ENCODE results near the gene FAM13B. TPM values are rescaled to one million over a fixed set of nuclear protein-coding genes. Genes with fewer than 3 reads are reported as not detected.

Gene FAM13B
- total RNA-seq, 1 donor from 2014 or later: 84.1 TPM

- TF ChIP-seq, protein P1, sequence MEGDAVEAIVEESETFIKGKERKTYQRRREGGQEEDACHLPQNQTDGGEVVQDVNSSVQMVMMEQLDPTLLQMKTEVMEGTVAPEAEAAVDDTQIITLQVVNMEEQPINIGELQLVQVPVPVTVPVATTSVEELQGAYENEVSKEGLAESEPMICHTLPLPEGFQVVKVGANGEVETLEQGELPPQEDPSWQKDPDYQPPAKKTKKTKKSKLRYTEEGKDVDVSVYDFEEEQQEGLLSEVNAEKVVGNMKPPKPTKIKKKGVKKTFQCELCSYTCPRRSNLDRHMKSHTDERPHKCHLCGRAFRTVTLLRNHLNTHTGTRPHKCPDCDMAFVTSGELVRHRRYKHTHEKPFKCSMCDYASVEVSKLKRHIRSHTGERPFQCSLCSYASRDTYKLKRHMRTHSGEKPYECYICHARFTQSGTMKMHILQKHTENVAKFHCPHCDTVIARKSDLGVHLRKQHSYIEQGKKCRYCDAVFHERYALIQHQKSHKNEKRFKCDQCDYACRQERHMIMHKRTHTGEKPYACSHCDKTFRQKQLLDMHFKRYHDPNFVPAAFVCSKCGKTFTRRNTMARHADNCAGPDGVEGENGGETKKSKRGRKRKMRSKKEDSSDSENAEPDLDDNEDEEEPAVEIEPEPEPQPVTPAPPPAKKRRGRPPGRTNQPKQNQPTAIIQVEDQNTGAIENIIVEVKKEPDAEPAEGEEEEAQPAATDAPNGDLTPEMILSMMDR (IDR thresholded peaks at IDR 0.05): no peak
- ATAC-seq (ENCODE audit: low read depth) (no peak), DNase-seq (no peak)
- Mint-ChIP-seq H3K36me3 (ENCODE audit: low read depth) (peaks cover 76% of the 10 kb centered on the region), H3K4me1 (no peaks in the 10 kb centered on the region), H3K9me3 (no peaks in the 10 kb centered on the region), H3K27ac (no peak overlapping the region), H3K4me3 (no peak overlapping the region), H3K27me3 (no peaks in the 10 kb centered on the region)
- intact Hi-C loops (cut with micrococcal nuclease): no loop called here
- ChIA-PET POLR2A (interaction anchor here (0.6 to 0.7 kb wide), 3 partner anchors 16 to 27 kb away, joined by 4 to 8 read pairs (median 5); no protein-coding TSS in a partner anchor), CTCF (interaction anchor here (1.6 kb wide), 1 partner anchor 24 kb away, joined by 3 read pairs; no protein-coding TSS in a partner anchor)
Measured at GRCh38 chr5:138011991-138012390, 20.9 kb downstream of the FAM13B start.

- CTCF ChIA-PET: interaction anchor here (0.6 kb wide), 1 partner anchor 63 kb away, joined by 3 read pairs; no protein-coding TSS in a partner anchor
- ATAC-seq (ENCODE audit: low read depth) (no peak), DNase-seq (no peak)
- Mint-ChIP-seq H3K9me3 (peaks cover 14% of the 10 kb centered on the region), H3K4me1 (peaks cover 37% of the 10 kb centered on the region), H3K27me3 (no peaks in the 10 kb centered on the region), H3K4me3 (no peak overlapping the region), H3K27ac (no peak overlapping the region), H3K36me3 (ENCODE audit: low read depth) (peaks cover 69% of the 10 kb centered on the region)
- TF ChIP-seq, protein P1 (IDR thresholded peaks at IDR 0.05): no peak
- intact Hi-C loops (cut with micrococcal nuclease): no loop called here
- POLR2A ChIA-PET: no interaction called here
Measured at GRCh38 chr5:138000102-138000723, 32.7 kb downstream of the FAM13B start.

DNA sequence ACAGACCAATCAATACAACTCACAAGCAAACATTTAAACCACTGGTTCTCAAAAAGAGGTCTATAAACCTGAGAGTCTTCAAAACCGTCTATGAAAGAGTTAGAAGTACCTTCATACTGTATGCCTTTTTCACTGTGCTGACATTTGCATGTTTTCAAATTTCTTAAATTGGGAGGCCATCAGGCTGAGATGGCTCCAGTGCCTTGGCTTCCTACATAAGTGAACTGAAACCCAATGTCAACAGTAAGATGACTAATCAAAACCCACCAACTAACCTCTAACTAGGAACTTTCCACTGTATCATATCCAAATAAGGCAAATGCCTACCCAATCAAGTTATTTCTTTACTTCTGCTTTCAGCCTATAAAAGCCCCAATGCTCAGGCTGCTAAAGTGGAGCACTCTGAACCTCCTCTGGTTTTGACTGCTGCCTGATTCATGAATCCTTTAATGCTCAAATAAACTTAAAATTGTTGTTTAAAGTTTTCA lies 35.1 kb downstream of the FAM13B start:
- ChIA-PET POLR2A (interaction anchor here (0.7 kb wide), 1 partner anchor 31 kb away, joined by 3 read pairs; no protein-coding TSS in a partner anchor), CTCF (interaction anchor here (2.2 kb wide), 1 partner anchor 219 kb away, joined by 10 read pairs; no protein-coding TSS in a partner anchor)
- H3K4me1 Mint-ChIP-seq: peaks cover 45% of the 10 kb centered on the region
- peak overlapping the region; percentile 78 for H3K27ac Mint-ChIP-seq
- intact Hi-C loops (cut with micrococcal nuclease): loop anchor here (2.0 to 5.0 kb wide), 2 partner anchors 31 to 35 kb away; no protein-coding TSS in a partner anchor
- H3K36me3 Mint-ChIP-seq (ENCODE audit: low read depth): peaks cover 59% of the 10 kb centered on the region
- H3K9me3 Mint-ChIP-seq: peaks cover 14% of the 10 kb centered on the region
- ATAC-seq (ENCODE audit: low read depth) (peak; percentile 84), DNase-seq (no peak)
- H3K4me3 Mint-ChIP-seq: peak overlapping the region; percentile 32
- H3K27me3 Mint-ChIP-seq: no peaks in the 10 kb centered on the region
- TF ChIP-seq, protein P1 (IDR thresholded peaks at IDR 0.05): no peak

DNA sequence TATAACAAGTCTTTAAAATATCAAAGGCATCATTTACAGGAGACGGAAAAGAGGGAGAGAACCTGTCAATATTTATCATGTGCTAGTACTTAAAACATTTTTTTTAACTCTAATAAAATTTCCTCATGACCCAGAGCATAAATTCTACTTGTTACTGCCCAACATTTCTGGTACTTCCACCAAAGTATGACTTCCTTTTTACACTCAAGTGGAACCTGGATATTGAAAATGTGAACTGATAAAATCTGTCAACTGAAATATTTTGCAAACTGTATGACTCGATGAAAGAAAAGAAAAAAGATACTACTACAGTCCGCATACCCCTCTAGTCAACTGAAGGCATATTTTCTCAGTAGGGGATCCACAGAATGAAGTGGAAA lies 37.1 kb downstream of the FAM13B start:
- TF ChIP-seq, protein P1 (IDR thresholded peaks at IDR 0.05): no peak
- intact Hi-C loops (cut with micrococcal nuclease): loop anchor here (2.0 to 5.0 kb wide), 2 partner anchors 33 kb away; no protein-coding TSS in a partner anchor
- peaks cover 57% of the 10 kb centered on the region for H3K36me3 Mint-ChIP-seq (ENCODE audit: low read depth)
- no peak for DNase-seq
- H3K4me1 Mint-ChIP-seq: peaks cover 42% of the 10 kb centered on the region
- ATAC-seq (ENCODE audit: low read depth): no peak
- no peaks in the 10 kb centered on the region for H3K27me3 Mint-ChIP-seq
- H3K4me3 Mint-ChIP-seq: no peak overlapping the region
- ChIA-PET POLR2A (no interaction called here), CTCF (interaction anchor here (1.1 to 2.2 kb wide), 2 partner anchors 138 to 217 kb away, joined by 3 to 7 read pairs; no protein-coding TSS in a partner anchor)
- H3K27ac Mint-ChIP-seq: peak overlapping the region; percentile 16
- peaks cover 14% of the 10 kb centered on the region for H3K9me3 Mint-ChIP-seq

DNA sequence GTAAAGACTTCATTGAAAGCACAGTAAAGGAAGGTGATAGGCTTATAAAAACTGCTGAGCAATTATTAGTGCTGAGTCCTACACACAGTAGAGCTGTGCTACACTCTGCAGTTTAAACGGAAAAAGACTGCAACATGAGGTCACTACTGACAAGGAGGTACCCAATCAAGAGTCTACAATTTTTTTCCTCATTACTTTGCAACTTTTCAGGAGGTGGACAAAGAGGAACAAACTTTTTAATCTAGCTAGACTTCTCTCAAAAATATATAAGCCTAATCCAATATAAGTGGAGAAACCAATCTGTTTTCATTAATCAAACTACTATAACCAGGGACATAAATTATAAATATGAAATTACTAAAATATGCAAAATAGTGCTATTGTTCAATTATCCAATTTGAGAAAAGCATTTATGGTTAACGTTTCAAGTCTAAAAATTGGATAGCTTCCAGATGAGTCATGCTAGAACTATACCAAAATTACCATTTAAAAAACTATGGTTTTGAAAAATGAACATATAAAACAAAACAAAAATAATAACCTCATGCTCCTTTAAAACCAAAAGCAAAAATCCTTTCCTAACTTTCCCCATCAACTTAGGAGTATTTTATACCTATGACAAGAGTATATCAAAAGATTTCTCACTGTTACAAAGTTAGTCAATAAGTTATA lies 37.7 kb downstream of the FAM13B start:
- ATAC-seq (ENCODE audit: low read depth) (no peak), DNase-seq (no peak)
- H3K27me3 Mint-ChIP-seq: no peaks in the 10 kb centered on the region
- H3K9me3 Mint-ChIP-seq: peaks cover 14% of the 10 kb centered on the region
- peak overlapping the region; percentile 7 for H3K4me3 Mint-ChIP-seq
- CTCF ChIA-PET: interaction anchor here (1.1 to 2.2 kb wide), 2 partner anchors 138 to 216 kb away, joined by 3 to 7 read pairs; no protein-coding TSS in a partner anchor
- H3K4me1 Mint-ChIP-seq: peaks cover 42% of the 10 kb centered on the region
- intact Hi-C loops (cut with micrococcal nuclease): loop anchor here (5.0 kb wide), 1 partner anchor 33 kb away; no protein-coding TSS in a partner anchor
- no peak overlapping the region for H3K27ac Mint-ChIP-seq
- TF ChIP-seq, protein P1 (IDR thresholded peaks at IDR 0.05): no peak
- POLR2A ChIA-PET: no interaction called here
- H3K36me3 Mint-ChIP-seq (ENCODE audit: low read depth): peaks cover 53% of the 10 kb centered on the region

Measured in activated B cell treated with CpG ODN at 0.5 μM for 24 hours (primary cell).